Measurements from ENCODE around the gene ATP2C1. TPM values are rescaled to one million over a fixed set of nuclear protein-coding genes. Genes with fewer than 3 reads are reported as not detected.
"Not testable (repeated sequence)": the region's sequence is repeated elsewhere in the genome, so short reads cannot be mapped to it uniquely, and the experiment has no call there.

ATP2C1 gene
- total RNA-seq, 6 experiments from 2014 or later = 19.2 to 44.0 (median 27.5) TPM

DNA sequence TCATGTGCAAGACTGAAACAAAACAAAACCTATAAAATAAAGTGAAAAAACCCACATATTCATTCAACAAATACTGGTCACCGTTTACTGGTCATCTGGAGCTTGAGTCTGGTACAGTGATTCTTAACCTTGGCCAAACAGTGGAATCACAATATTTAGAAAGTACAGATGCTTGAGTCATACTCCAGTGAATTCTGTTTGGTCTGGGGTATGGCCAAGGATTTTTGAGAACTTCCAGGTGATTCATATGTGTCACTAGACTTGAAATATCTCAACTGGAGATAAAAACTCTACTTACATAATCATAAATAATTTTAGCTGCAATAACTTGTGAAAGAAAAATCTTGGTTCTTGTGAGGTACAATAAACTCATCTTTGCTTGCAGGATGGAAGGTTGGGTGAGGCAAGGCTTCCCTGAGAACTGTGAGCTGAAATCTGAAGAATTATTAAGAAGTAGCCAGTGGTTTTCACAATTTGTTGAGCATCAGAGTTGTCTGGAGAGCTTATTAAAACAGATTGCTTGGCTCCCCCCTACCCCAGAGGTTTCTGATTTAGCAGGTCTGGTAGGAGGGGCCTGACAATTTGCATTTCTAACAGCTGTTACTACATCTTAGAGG is 142.4 kb downstream of the ATP2C1 start:
- H3K27me3 ChIP-seq = no peaks in the 10 kb centered on the region
- H3K4me1 ChIP-seq = no peaks in the 10 kb centered on the region
- TF ChIP-seq, protein P1, sequence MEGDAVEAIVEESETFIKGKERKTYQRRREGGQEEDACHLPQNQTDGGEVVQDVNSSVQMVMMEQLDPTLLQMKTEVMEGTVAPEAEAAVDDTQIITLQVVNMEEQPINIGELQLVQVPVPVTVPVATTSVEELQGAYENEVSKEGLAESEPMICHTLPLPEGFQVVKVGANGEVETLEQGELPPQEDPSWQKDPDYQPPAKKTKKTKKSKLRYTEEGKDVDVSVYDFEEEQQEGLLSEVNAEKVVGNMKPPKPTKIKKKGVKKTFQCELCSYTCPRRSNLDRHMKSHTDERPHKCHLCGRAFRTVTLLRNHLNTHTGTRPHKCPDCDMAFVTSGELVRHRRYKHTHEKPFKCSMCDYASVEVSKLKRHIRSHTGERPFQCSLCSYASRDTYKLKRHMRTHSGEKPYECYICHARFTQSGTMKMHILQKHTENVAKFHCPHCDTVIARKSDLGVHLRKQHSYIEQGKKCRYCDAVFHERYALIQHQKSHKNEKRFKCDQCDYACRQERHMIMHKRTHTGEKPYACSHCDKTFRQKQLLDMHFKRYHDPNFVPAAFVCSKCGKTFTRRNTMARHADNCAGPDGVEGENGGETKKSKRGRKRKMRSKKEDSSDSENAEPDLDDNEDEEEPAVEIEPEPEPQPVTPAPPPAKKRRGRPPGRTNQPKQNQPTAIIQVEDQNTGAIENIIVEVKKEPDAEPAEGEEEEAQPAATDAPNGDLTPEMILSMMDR (IDR thresholded peaks at IDR 0.05) = no peak
- TF ChIP-seq POLR2A (IDR thresholded peaks at IDR 0.05) = no peak
- H3K4me3 ChIP-seq = no peak overlapping the region
- no peaks in the 10 kb centered on the region for H3K9me3 ChIP-seq
- WGBS (ENCODE audit: insufficient coverage, low coverage, low lambda C conversion rate, missing lambda C conversion rate) = 82% methylated on average over 1 of the region's 1 CpG
- H3K27ac ChIP-seq = no peak overlapping the region
- ATAC-seq (no peak), DNase-seq (no peak)
- H3K36me3 ChIP-seq = no peaks in the 10 kb centered on the region
- intact Hi-C loops (cut with DNase I) = no loop called here

DNA sequence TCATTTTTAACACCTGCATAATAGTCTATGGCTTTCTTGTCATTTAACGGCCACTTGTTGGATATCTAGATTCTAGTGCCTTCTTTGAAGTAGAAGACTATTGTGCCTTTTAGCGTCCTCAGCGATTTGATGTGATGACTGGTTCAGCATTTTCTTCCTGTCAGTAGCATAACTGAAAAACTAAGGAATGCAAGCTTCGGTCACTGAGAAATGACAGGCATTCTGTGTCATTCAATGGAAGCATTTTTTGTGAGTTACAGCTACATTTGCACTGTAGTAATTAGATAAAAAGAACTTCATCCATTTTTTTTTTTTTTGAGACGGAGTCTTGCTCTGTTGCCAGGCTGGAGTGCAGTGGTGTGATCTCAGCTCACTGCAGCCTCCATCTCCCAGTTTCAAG is 143.1 kb downstream of the ATP2C1 start:
- H3K9me3 ChIP-seq = no peaks in the 10 kb centered on the region
- no peaks in the 10 kb centered on the region for H3K36me3 ChIP-seq
- DNase-seq = no peak
- H3K4me1 ChIP-seq = no peaks in the 10 kb centered on the region
- intact Hi-C loops (cut with DNase I) = no loop called here
- no peak overlapping the region for H3K4me3 ChIP-seq
- no peak for ATAC-seq
- no peaks in the 10 kb centered on the region for H3K27me3 ChIP-seq
- TF ChIP-seq, protein P1 (IDR thresholded peaks at IDR 0.05) = no peak
- TF ChIP-seq POLR2A (IDR thresholded peaks at IDR 0.05) = no peak
- WGBS (ENCODE audit: insufficient coverage, low coverage, low lambda C conversion rate, missing lambda C conversion rate) = 70% methylated on average over 5 of the region's 5 CpGs
- no peak overlapping the region for H3K27ac ChIP-seq

DNA sequence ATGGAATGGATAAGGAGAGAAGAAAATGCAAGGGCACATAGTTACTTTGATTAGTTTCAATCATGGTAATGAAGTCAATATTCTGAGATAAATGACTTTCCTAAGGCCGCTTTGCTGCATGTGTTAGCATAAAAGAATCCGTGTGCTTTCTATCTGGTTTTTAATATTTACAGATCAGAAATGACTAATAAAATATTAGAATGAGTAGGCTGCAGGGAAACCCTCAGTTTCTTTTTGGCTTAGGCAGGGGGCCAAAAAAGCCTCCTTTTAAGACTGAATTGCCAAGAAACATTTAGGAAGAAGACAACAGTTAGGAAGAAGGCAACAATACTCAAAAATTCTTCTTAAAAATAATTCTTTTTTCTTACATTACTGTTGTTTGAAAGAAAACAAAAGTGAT is 144.4 kb downstream of the ATP2C1 start:
- no peaks in the 10 kb centered on the region for H3K36me3 ChIP-seq
- no peak overlapping the region for H3K27ac ChIP-seq
- no peaks in the 10 kb centered on the region for H3K9me3 ChIP-seq
- TF ChIP-seq, protein P1 (IDR thresholded peaks at IDR 0.05) = no peak
- TF ChIP-seq POLR2A (IDR thresholded peaks at IDR 0.05) = no peak
- DNase-seq (no peak), ATAC-seq (no peak)
- WGBS (ENCODE audit: insufficient coverage, low coverage, low lambda C conversion rate, missing lambda C conversion rate) = 75% methylated on average over 2 of the region's 2 CpGs
- H3K4me3 ChIP-seq = no peak overlapping the region
- intact Hi-C loops (cut with DNase I) = no loop called here
- no peaks in the 10 kb centered on the region for H3K27me3 ChIP-seq
- H3K4me1 ChIP-seq = no peaks in the 10 kb centered on the region

DNA sequence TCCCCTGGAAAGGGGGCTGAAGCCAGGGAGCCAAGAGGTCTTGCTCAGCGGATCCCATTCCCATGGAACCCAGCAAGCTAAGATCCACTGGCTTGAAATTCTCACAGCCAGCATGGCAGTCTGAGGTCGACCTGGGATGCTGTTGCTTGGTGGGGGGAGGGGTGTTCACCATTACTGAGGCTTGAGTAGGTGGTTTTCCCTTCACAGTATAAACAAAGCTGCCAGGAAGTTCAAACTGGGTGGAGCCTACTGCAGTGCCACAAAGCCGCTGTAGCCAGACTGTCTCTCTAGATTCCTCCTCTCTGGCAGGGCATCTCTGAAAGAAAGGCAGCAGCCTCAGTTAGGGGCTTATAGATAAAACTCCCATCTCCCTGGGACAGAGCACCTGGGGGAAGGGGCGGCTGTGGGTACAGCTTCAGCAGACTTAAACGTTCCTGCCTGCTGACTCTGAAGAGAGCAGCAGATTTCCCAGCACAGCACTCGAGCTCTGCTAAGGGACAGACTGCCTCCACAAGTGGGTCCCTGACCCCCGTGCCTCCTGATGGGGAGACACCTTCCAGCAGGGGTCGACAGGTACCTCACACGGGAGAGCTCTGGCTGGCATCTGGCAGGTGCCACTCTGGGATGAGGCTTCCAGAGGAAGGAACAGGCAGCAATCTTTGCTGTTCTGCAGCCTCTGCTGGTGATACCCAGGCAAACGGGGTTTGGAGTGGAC is 148.5 kb downstream of the ATP2C1 start:
- DNase-seq; ATAC-seq; H3K27me3 ChIP-seq; H3K36me3 ChIP-seq; intact Hi-C loops (cut with DNase I); H3K9me3 ChIP-seq; H3K27ac ChIP-seq; H3K4me1 ChIP-seq; H3K4me3 ChIP-seq: not testable (repeated sequence)
- WGBS (ENCODE audit: insufficient coverage, low coverage, low lambda C conversion rate, missing lambda C conversion rate) = 28% methylated on average over 3 of the region's 10 CpGs

DNA sequence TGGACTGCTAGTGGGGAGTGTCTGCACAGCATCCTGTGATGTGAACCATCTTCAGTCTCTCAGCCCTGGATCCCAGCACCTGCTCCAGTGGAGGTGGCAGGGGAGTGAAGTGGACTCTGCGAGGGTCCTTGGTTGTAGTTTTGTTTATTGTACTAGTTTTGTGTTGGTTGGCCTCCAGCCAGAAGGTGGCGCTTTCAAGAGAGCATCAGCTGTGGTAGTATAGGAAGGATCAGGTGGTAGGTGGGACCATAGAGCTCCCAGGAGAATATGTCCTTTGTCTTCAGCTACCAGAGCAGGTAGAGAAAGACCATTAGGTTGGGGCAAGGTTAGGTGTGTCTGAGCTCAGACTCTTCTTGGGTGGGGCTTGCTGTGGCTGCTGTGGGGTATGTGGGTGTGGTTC is 153.7 kb downstream of the ATP2C1 start:
- no peak overlapping the region for H3K27ac ChIP-seq
- no peaks in the 10 kb centered on the region for H3K9me3 ChIP-seq
- no peaks in the 10 kb centered on the region for H3K36me3 ChIP-seq
- H3K4me1 ChIP-seq = no peaks in the 10 kb centered on the region
- TF ChIP-seq, protein P1 (IDR thresholded peaks at IDR 0.05) = no peak
- TF ChIP-seq POLR2A (IDR thresholded peaks at IDR 0.05) = no peak
- ATAC-seq (no peak), DNase-seq (no peak)
- intact Hi-C loops (cut with DNase I) = no loop called here
- H3K4me3 ChIP-seq = no peak overlapping the region
- 74% methylated on average over 2 of the region's 2 CpGs for WGBS (ENCODE audit: insufficient coverage, low coverage, low lambda C conversion rate, missing lambda C conversion rate)
- no peaks in the 10 kb centered on the region for H3K27me3 ChIP-seq
